ENCODE results near the gene SYNE2.
"Not testable (repeated sequence)": the region's sequence is repeated elsewhere in the genome, so short reads cannot be mapped to it uniquely, and the experiment has no call there.

SYNE2 gene

GRCh38 chr14:64149921-64150320 lies 297.1 kb downstream of the SYNE2 start:
- DNase-seq = no peak

DNA sequence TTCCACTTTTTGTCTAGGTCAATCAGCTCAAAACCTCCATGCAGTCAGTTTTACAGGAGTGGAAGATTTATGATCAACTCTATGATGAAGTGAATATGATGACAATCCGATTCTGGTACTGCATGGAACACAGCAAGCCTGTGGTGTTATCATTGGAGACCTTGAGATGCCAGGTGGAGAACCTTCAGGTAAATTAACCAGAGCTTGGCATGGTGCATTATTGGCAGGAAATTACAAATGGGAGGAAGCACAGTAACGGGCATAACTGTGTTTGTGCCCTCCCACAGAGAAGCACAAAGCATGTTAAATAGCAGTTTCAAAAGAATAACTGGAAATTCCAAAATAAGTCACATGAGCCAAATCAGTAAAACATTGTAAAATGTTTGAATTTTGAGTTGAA lies 305.8 kb downstream of the SYNE2 start:
- no peak for DNase-seq

- no peak for DNase-seq
Measured at GRCh38 chr14:64159588-64159987, 306.8 kb downstream of the SYNE2 start.

- DNase-seq = no peak
Measured at GRCh38 chr14:64170181-64170580, 317.4 kb downstream of the SYNE2 start.

DNA sequence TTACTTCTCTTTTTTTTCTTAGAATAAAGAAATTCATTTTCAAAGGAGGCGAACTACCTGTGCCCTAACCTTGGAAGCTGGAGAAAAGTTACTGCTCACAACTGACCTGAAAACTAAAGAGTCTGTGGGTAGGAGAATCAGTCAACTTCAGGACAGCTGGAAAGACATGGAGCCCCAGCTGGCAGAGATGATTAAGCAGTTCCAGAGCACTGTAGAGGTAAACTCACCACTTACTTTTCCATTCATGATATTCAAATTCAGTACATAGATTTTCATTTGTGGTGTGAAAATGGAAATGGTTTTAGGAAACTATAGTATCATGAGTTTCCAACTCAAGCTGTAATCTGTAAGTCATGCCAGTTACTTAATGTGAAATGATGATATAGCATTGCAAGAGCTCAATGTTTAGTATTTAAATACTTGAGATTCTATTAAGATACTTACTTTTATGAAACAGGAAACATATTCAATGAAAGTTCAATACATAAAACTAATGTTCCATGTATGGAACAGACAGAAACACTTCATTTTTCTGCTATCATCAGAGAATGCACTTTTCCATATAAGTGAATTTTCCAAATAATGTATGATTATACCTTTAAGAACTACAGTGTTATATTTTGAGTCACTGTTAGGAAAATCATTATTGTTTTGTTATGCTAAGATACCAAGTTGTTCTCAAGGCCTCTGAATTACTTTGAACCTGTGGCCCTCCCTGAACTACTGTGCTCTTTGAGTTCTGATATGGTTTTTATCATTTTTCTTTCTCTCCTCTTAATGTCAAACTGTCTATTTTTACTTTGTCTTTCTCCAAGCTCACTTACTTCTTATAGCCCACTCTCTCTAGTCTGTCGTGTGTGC lies 322.3 kb downstream of the SYNE2 start:
- DNase-seq = no peak

- no peak for DNase-seq
Measured at GRCh38 chr14:64176330-64176729, 323.5 kb downstream of the SYNE2 start.

DNA sequence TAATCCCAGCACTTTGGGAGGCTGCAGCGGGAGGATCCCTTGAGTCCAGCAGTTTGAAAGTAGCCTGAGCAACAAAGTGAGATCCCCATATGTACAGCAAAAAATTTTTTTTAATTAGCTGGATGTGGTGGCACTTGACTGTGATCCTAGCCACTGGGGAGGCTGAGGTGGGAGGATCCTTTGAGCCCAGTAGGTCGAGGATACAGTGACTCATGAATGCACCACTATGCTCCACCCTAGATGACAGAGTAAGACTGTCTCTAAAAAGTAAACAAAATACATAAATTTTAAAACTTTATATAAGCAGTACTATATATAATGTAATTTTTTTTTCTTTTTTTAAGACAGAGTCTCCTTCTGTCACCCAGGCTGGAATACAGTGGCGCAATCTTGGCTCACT lies 326.0 kb downstream of the SYNE2 start:
- no peak for DNase-seq

DNA sequence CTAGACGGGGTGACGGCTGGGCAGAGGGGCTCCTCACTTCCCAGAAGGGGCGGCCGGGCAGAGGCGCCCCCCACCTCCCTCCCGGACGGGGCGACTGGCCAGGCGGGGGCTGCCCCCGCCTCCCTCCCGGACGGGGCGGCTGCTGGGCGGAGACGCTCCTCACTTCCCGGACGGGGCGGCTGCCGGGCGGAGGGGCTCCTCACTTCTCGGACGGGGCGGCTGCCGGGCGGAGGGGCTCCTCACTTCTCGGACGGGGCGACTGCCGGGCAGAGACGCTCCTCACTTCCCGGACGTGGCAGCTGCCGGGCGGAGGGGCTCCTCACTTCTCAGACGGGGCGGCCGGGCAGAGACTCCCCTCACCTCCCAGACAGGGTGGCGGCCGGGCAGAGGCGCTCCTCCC lies 330.1 kb downstream of the SYNE2 start:
- not testable (repeated sequence) for DNase-seq

DNA sequence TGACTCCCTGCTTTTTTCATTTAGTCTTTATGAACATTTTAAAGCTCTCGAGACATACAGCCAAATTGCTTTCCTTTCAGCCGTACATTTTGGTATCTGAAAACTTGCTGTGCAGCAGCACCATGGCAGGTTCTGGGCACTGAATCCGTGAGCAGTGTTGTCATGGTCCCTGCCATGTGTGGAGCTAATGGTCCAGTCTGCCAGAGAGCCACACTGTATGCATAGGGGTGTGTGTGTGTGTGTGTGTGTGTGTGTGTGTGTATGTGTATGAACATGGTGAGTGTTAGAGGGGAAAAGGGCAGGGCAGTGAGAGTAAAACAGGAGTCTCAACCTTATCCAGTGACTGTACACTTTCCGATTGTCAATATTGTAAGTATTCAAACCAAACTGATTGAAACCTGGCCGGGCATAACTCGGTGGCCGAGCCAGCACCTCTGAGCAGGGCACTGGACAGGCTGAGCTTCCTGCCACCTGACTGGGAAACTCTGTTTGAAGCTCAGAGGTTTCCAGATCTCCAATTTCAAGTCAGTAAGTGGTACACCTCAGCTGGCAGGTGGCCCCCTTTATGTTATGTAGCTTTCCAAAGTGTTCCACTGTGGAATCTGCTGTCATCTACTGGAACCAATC lies 331.4 kb downstream of the SYNE2 start:
- no peak for DNase-seq

DNA sequence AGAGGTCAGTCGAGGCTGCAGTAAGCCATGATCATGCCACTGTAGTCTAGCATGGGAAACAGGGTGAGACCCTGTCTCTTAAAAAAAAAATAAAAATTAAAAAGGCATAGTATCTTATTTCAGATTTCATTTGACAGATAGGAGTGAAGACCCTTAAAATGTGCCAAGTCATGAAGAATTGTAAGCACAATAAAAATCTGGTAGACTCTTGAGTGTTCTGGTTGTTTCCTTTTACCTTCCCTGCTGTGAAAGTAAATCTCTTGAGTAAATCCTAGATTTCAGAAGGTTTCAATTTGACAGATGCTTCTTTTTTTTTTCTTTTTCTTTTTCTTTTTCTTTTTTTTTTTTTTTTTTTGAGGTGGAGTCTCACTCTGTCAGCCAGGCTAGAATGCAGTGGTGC lies 332.4 kb downstream of the SYNE2 start:
- no peak for DNase-seq

DNA sequence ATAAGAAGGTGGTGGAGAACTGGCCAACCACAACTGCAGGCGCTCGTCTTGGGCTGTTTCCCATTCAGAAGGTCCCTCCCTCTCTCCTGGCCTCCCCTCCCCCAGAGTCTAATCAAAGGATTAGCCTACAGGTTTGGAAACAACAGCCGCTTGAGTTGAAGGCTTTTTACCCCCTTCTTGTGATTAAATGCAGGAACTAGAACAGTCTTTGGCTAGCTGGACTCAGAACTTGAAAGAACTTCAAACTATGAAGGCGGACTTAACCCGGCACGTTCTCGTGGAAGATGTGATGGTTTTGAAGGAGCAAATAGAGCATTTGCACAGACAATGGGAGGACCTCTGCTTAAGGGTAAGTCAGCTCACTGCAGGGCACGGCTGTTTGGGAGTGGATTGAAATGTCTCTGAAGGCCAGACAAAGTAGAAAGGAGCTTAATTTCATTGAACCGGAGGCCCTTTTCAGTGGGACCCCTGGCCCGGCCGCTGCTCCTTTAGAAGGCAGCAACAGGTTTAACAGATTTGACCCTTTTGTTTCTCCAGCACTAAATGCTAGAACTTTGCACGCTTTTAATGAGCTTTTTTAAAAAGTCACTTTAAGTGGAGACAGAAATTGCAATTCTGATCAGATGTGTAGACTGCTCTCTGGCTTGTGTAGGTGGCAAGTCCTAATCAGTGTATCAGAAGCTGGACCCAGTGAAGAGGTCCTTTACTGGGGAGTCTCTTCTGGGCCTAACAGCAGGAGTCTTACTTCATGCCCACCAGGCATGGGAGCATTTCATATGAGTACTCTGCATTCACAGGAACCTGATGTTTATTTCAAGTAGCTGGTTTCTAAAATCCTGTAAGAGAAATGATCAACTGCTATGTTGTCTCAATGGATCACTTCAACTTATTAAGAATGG lies 333.7 kb downstream of the SYNE2 start:
- no peak for DNase-seq

DNA sequence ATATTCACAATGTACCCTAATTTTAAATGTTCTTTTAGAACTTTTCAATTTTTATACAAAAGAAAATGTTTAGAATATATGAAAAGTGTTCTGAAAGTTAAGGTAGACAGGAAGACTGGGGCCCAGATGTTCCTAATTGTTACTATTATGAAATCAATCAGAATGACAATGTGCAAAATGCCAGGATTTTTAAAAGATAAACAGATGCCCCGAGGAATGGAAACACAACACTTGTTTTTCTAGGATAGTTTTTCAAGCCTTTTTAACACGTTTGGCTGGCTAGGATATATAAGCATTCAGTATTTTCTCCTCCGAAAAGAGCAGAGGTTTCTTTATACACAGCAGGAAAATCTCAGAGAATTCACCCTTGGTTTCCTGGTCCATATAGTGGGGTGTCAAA lies 334.5 kb downstream of the SYNE2 start:
- DNase-seq = no peak

DNA sequence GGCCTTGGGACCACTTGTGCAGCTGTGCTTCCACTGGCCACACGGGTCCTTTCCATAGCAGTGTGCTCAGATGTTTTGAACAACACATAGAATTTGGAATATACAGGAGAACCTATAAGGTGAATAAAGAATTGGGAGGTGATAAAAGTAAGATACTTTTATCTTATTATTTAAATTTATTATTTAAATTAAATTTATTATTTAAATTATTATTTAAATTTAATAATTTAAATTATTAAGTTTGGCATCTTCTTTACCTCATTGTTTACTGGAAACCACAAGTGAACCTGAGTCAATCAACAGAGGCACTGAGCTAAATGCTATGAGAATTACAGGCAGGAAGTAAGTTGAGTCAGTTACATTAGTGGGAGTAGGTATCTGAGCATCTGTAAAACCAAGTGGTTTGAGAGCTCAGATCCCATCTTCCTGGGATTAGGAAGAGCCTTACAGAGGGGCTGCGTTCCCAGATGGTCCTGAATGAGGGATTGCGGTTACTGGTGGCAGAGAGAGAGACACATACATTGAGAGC lies 338.2 kb downstream of the SYNE2 start:
- no peak for DNase-seq

GRCh38 chr14:64191756-64192155 lies 339.0 kb downstream of the SYNE2 start:
- DNase-seq = no peak

DNA sequence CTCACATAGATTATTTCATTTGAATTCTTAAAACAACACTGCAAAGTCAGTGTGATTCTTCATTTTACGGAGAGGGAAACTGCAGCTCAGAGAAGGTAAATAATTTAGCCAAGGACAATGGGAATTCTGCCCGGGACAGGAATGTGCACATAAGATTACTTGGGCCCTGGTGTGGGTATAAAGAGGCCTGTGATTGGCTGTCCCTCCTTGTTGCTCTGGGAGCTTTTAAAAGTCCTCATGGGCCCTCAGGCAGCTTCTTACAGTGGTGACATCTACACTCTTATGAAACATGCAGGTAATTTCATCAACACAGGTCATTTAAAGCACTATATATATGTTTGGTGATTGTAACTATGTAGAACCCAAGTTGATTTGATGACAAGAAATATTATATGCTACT lies 341.0 kb downstream of the SYNE2 start:
- no peak for DNase-seq

- DNase-seq = no peak
Measured at GRCh38 chr14:64194404-64194803, 341.6 kb downstream of the SYNE2 start.

DNA sequence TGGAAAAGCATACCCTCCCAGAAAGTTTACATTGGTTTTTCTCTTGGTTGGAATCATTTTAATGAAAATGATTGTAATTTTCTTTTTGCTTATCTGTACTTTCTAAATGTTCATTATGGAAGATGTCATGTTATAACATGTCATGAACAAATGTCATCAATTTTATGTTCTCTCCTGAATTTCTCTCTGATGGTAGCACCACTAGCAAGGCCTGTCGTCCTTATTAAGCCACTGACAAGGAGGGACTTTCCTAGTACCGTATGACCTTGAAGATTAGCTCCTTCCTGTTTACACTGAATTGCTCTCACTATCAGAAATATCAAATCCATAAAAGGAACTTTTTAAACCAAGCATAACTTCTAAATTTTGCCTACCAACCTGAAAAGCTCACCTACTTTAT lies 342.4 kb downstream of the SYNE2 start:
- DNase-seq = no peak

DNA sequence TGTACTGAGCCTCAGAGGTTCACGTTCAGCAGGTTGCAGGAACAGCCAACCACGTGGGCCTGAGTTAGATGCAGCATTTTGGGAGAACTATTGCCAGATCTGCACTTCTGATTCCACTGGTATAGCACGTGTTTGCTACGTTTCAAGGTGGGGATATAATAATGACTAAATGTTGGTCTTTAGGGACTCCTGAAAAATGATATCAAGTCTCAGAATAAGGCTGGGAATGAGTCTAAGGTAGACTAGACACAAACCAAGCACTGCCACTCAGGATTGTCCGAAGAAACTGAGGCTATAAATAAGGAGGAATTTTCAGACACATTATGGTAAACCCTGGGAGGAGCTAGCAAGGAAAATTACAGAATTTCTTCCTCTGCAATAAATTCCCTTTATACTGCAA lies 343.3 kb downstream of the SYNE2 start:
- DNase-seq = no peak

DNA sequence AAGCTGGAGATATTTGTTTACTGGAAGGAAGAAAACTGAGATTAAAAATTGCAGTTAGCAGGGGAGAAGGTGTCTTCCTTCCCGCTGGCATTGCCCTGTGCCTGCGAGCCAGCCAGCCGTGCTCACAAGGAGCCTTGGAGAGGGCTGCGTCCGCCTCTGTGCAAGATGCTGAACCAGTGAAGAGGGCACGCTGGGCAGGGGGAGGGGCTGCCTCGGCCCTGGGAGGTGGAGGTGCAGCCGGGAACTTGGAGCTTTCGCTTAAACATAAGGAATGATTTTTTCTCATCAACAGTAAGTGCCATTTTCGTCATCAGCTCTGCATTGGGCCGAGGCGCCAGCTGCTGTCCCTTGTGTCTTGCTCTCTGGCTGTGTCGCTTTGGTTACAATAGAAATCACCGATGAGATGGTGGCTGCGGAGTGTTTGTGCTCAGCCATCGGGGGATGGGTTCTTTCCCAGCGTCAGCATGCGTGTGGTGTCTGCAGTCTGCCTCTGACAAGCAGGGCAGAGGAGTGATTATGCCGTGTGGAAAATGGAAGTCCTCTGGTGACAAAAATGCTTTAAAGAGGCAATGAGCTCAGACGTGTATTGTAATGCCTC lies 344.1 kb downstream of the SYNE2 start:
- no peak for DNase-seq

DNA sequence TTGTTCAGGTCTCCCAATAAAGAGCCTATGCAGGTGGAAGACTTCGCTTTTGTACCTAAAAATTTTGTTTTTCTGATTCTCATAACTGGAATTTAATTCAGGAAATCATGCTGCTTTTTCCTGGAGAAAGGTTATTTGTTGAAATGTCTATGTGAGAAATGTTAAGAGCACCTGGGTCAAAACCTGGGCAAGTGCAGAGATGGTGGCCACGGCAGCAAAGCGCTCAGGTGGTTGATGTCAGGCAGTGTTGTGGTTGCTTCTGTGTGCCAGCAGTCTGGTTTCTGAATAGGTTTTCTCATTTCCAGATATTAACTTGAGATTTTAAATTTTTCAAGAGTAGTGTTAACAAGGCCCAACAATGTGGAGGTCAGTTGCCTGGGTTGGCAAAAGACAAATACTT lies 345.2 kb downstream of the SYNE2 start:
- no peak for DNase-seq

GRCh38 chr14:64198486-64198885 lies 345.7 kb downstream of the SYNE2 start:
- DNase-seq = no peak

- no peak for DNase-seq
Measured at GRCh38 chr14:64200170-64200569, 347.4 kb downstream of the SYNE2 start.

GRCh38 chr14:64201296-64201695 lies 348.5 kb downstream of the SYNE2 start:
- no peak for DNase-seq
